Uterus (tissue), 2 donors: ENCODE results near the gene DENND2A.

ENCODE experiments used
- CTCF ChIP-seq, 4 experiments: fragments of 200-600 bp in 2 of 4; fragments of 450-650 bp in 2 of 4; sonication (generic) in 2 of 4; IDR thresholded peaks; one replicate each; pipeline ENCODE4 v1.5.1; 2016 to 2019; ENCODE audit warnings: antibody characterized with exemption in 4 of 4, mild to moderate bottlenecking in 2 of 4, moderate library complexity in 1 of 4
- POLR2A ChIP-seq, 2 donors: fragments of 450-650 bp; IDR thresholded peaks; one replicate each; pipeline ENCODE4 v1.6.1; 2016; ENCODE audit warnings: antibody characterized with exemption in 2 of 2, mild to moderate bottlenecking in 1 of 2, moderate library complexity in 1 of 2

GRCh38 chr7:140689199-140690152, 48.9 kb upstream of the DENND2A start:
- TF ChIP-seq POLR2A (IDR thresholded peaks at IDR 0.05) (no peak), CTCF (IDR thresholded peaks at IDR 0.05) (no peak)
